Measurements from ENCODE around the gene WNT1.

DNA sequence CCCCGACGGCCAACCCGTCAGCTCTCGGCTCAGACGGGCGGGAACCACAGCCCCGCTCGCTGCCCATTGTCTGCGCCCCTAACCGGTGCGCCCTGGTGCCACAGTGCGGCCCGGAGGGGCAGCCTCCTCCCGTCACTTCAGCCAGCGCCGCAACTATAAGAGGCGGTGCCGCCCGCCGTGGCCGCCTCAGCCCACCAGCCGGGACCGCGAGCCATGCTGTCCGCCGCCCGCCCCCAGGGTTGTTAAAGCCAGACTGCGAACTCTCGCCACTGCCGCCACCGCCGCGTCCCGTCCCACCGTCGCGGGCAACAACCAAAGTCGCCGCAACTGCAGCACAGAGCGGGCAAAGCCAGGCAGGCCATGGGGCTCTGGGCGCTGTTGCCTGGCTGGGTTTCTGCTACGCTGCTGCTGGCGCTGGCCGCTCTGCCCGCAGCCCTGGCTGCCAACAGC is at the start of gene WNT1:
- TF ChIP-seq, protein P1, sequence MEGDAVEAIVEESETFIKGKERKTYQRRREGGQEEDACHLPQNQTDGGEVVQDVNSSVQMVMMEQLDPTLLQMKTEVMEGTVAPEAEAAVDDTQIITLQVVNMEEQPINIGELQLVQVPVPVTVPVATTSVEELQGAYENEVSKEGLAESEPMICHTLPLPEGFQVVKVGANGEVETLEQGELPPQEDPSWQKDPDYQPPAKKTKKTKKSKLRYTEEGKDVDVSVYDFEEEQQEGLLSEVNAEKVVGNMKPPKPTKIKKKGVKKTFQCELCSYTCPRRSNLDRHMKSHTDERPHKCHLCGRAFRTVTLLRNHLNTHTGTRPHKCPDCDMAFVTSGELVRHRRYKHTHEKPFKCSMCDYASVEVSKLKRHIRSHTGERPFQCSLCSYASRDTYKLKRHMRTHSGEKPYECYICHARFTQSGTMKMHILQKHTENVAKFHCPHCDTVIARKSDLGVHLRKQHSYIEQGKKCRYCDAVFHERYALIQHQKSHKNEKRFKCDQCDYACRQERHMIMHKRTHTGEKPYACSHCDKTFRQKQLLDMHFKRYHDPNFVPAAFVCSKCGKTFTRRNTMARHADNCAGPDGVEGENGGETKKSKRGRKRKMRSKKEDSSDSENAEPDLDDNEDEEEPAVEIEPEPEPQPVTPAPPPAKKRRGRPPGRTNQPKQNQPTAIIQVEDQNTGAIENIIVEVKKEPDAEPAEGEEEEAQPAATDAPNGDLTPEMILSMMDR (IDR thresholded peaks at IDR 0.05), result peak in 1 of 2 donors; percentile 3
- TF ChIP-seq POLR2AphosphoS5 (IDR thresholded peaks at IDR 0.05) (no peak), POLR2A (IDR thresholded peaks at IDR 0.05) (no peak), EP300 (IDR thresholded peaks at IDR 0.05) (no peak)
